Neutrophil (primary cell): Measurements from ENCODE around the gene SLCO1C1.

Source experiments
- H3K27ac ChIP-seq: fragments of 200-600 bp; sonication (generic); 2 replicates; pipeline ENCODE4 v1.5.1; 2016; ENCODE audit warnings: mild to moderate bottlenecking, moderate library complexity
- H3K27me3 ChIP-seq: fragments of 200-600 bp; sonication (generic); 2 replicates; pipeline ENCODE4 v1.6.0; 2016; ENCODE audit warnings: mild to moderate bottlenecking
- H3K36me3 ChIP-seq: fragments of 200-600 bp; sonication (generic); 2 replicates; pipeline ENCODE4 v1.5.1; 2017
- H3K4me1 ChIP-seq, 2 experiments: fragments of 200-600 bp in 1 of 2; sonication (generic) in 1 of 2; 1 replicate in 1 of 2; 2 replicates in 1 of 2; pipeline versions ENCODE4 v1.5.1 to v1.6.1; 2013 to 2016; ENCODE audit warnings: low read depth in 1 of 2, low read length in 1 of 2, mild to moderate bottlenecking in 1 of 2, moderate library complexity in 1 of 2; ENCODE audit not compliant: control insufficient read depth in 1 of 2, insufficient read depth in 1 of 2
- H3K4me3 ChIP-seq, 2 experiments: fragments of 200-600 bp in 1 of 2; sonication (generic) in 1 of 2; 1 replicate in 1 of 2; 2 replicates in 1 of 2; pipeline ENCODE4 v1.5.1; 2013 to 2016; ENCODE audit warnings: low read depth in 1 of 2, low read length in 1 of 2, mild to moderate bottlenecking in 1 of 2, moderate library complexity in 1 of 2
- H3K9me3 ChIP-seq: fragments of 200-600 bp; sonication (generic); 2 replicates; pipeline ENCODE4 v1.5.1; 2016
- CTCF ChIP-seq: fragments of 200-600 bp; sonication (generic); IDR thresholded peaks from 2 replicates; pipeline ENCODE4 v1.5.1; 2016; ENCODE audit warnings: antibody characterized with exemption

Gene SLCO1C1

DNA sequence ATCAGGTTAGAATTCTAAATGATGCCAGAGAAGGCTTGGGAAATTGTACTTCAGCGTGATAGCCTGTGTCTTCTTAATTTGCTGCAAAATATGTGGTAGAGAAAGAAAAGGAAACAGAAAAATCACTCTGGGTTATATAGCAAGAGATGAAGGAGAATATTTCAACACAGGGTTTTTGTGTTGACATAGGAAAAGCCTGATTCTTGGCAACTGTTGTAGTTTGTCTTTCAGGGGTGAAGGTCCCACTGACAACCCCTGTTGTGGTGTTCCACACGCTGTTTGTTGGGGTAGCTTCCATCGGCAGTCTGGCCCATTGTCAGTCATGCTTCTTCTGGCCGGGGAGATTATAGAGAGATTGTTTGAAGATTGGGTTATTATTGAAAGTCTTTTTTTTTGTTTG lies 13.8 kb upstream of the SLCO1C1 start:
- no peaks in the 10 kb centered on the region for H3K4me1 ChIP-seq
- H3K9me3 ChIP-seq, result no peaks in the 10 kb centered on the region
- no peaks in the 10 kb centered on the region for H3K36me3 ChIP-seq
- no peak overlapping the region for H3K27ac ChIP-seq
- TF ChIP-seq CTCF, result no peak
- no peak overlapping the region for H3K4me3 ChIP-seq
- no peaks in the 10 kb centered on the region for H3K27me3 ChIP-seq

DNA sequence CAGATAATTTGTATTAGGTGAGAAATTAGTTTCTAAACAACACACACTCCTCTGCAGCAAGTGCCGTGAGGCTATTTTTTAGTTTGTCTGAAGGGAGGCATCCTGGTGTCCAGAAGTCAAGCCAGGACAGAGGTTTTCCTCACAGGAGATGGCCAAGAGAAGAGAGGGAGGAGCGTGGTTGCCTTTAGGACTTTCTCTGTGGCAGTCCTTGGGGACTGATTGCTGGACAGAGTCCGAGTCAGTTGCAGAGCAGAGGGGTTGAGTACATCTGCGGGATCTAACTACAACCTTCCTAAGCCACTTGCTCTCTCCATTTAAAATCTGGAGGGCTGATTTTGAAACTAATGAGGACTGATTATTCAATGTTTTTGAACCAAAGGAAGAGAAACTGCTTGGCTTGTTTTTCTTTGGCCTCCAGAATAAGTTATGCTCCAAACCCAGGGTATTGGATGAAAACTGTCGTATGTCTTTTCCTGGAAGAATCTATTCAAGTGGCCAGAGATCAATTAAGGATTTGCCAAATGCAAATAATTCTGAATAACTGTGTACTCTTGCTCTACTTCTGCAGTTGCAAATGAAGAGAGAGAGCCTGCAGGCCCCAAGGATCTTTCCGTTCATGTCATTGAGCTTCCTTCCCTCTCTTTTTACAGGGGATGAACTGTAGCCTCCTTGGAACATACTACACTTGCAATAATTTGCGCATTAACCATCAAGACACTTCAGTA lies 1.2 kb downstream of the SLCO1C1 start:
- TF ChIP-seq CTCF, result no peak
- H3K27ac ChIP-seq, result no peak overlapping the region
- H3K9me3 ChIP-seq, result no peaks in the 10 kb centered on the region

DNA sequence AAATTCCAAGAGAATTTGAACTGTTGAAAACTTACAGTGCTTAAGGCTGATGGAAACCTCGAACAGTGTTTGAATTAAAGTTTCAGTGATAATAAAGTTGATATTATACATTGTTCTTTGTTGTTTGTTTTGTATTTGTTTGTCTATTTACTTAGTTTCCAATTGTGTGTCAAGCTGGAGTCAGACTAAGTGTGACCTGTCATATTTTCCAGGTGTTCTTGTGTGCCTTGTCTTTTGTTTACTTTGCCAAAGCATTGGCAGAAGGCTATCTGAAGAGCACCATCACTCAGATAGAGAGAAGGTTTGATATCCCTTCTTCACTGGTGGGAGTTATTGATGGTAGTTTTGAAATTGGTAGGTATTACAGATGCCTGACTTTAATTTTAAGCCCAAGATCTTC lies 6.0 kb downstream of the SLCO1C1 start:
- H3K36me3 ChIP-seq, result no peaks in the 10 kb centered on the region
- no peak for TF ChIP-seq CTCF
- H3K27me3 ChIP-seq, result no peaks in the 10 kb centered on the region
- no peak overlapping the region for H3K27ac ChIP-seq
- H3K4me3 ChIP-seq, result no peak overlapping the region
- no peaks in the 10 kb centered on the region for H3K4me1 ChIP-seq
- H3K9me3 ChIP-seq, result no peaks in the 10 kb centered on the region

More for the DNA sequence above, 1.2 kb downstream of the SLCO1C1 start:
- Histone ChIP-seq H3K4me1 (no peaks in the 10 kb centered on the region), H3K36me3 (no peaks in the 10 kb centered on the region), H3K27me3 (no peaks in the 10 kb centered on the region), H3K4me3 (no peak overlapping the region)

GRCh38 chr12:20704860-20705259 lies 9.7 kb downstream of the SLCO1C1 start:
- H3K36me3 ChIP-seq, result no peaks in the 10 kb centered on the region
- H3K4me3 ChIP-seq, result no peak overlapping the region
- TF ChIP-seq CTCF, result no peak
- H3K27ac ChIP-seq, result no peak overlapping the region
- no peaks in the 10 kb centered on the region for H3K9me3 ChIP-seq
- no peaks in the 10 kb centered on the region for H3K4me1 ChIP-seq
- H3K27me3 ChIP-seq, result no peaks in the 10 kb centered on the region

DNA sequence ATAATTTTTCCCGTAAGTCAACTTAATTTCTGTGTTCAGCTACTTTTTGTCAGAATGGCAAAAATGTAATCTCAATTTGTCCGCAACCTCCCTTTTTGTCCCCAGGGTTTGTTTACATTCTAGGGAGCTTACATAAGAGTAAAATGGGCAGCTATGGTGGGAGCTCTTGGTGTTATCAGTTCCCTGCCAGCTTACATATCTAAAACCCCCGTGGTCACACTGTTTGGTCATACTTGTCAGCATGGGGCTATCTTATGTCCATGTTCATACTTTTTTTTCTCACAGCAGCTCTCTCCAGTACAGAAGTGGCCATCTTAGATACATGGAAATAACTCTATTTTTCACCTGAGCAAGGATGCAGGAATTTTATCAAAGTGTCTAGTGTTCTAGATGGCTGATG lies 16.7 kb downstream of the SLCO1C1 start:
- Histone ChIP-seq H3K4me3 (no peak overlapping the region), H3K9me3 (no peaks in the 10 kb centered on the region), H3K4me1 (no peaks in the 10 kb centered on the region), H3K36me3 (no peaks in the 10 kb centered on the region), H3K27ac (no peak overlapping the region), H3K27me3 (no peaks in the 10 kb centered on the region)
- no peak for TF ChIP-seq CTCF
